Ovary (tissue), 9 donors: Measurements from ENCODE around the gene IMP3. TPM values are rescaled to one million over a fixed set of nuclear protein-coding genes. Genes with fewer than 3 reads are reported as not detected.

Experiments
- DNase-seq, 5 donors: peaks; one replicate each; pipeline ENCODE4 v3.0.0-alpha.2; 2019 to 2020
- H3K27ac ChIP-seq, 2 donors: fragments of 200-600 bp; one replicate each; pipeline versions ENCODE4 v1.5.1 to v1.8.0; 2019 to 2022
- H3K27me3 ChIP-seq: fragments of 200-600 bp; one replicate; pipeline ENCODE4 v1.8.0; 2022
- H3K36me3 ChIP-seq: fragments of 200-600 bp; sonication (generic); one replicate; pipeline ENCODE4 v1.5.1; 2019
- H3K4me1 ChIP-seq: one replicate; pipeline ENCODE4 v1.8.1; 2013; ENCODE audit warnings: mild to moderate bottlenecking, moderate library complexity; ENCODE audit not compliant: insufficient read depth
- H3K4me3 ChIP-seq: fragments of 200-600 bp; sonication (generic); one replicate; pipeline ENCODE4 v1.5.1; 2017
- H3K9me3 ChIP-seq, 2 donors: fragments of 200-600 bp in 1 of 2; sonication (generic) in 1 of 2; one replicate each; pipeline versions ENCODE4 v1.5.1 to v1.8.1; 2013 to 2019; ENCODE audit warnings: mild to moderate bottlenecking in 1 of 2, moderate library complexity in 1 of 2
- CTCF ChIP-seq, 3 donors: fragments of 450-650 bp in 2 of 3; fragments of 200-600 bp in 1 of 3; IDR thresholded peaks; one replicate each; pipeline versions ENCODE4 v1.5.1 to v1.8.0; 2016 to 2022; ENCODE audit warnings: antibody characterized with exemption in 3 of 3, mild to moderate bottlenecking in 1 of 3
- EP300 ChIP-seq: sonication (generic); formaldehyde crosslinking; IDR thresholded peaks from one replicate; pipeline ENCODE4 v1.6.1; 2017; ENCODE audit warnings: antibody characterized with exemption
- POLR2A ChIP-seq: fragments of 450-650 bp; IDR thresholded peaks from one replicate; pipeline ENCODE4 v1.6.1; 2017; ENCODE audit warnings: antibody characterized with exemption, mild to moderate bottlenecking, moderate library complexity
- WGBS, 3 donors: extraction: QIAGEN DNeasy Blood & Tissue Kit in 1 of 3; methylation state at CpG; one replicate each; pipeline versions ENCODE4 v1.1.5 to v1.1.7; 2013 to 2017; 5-methylcytosine and 5-hydroxymethylcytosine counted together
- intact Hi-C, 4 donors: fragments of 100-400 bp; cut with DNase I; formaldehyde crosslinking; loops; one replicate each; pipeline versions ENCODE4 v1.11.0 to v1.15.1; 2022 to 2023
- polyA plus RNA-seq, 2 donors: library from polyadenylated mRNA; stranded (reverse); fragments of 200-250 nt in 1 of 2; fragments of 350-450 nt in 1 of 2; fragmentation: Illumina TruSeq in 1 of 2; extraction: RNeasy Lipid Tissue Mini Kit (QIAGEN cat#74804) in 1 of 2; gene quantifications; one replicate each; pipeline ENCODE4 v1.2.3, GENCODE V29; 2013 to 2014
- total RNA-seq, 7 donors: library from RNA; depleted of rRNA in 2 of 7; stranded (reverse); fragments of >200 nt in 2 of 7; fragmentation: NEBNext Ultra II Directional in 3 of 7; extraction: Animal tissue kit (Norgen Biotek cat#: 25700) in 3 of 7; gene quantifications; one replicate each; pipeline versions ENCODE4 v1.1.0 to v1.2.4, GENCODE V29; 2016 to 2023
- donor health status: DM: no; HTN: no; CAD: no; lungs with moderate emphysema.
- donor health status: DM: no; HTN: no; CAD: no.
- donor health status: Bipolar disorder and iron deficiency.
- donor health status: DM: yes; HTN: yes; CAD: no.
- donor health status: DM: no; HTN: no; CAD: no.
- donor health status: DM: yes; HTN: yes; CAD: no.

IMP3 gene
- total and polyA plus RNA-seq, 9 donors = 45.1 to 106 (median 51.6) TPM

GRCh38 chr15:75673426-75674235, 33.6 kb upstream of the IMP3 start:
- no peaks in the 10 kb centered on the region for H3K27me3 ChIP-seq
- intact Hi-C loops = loop anchor here in 1 of 4 donors (10.0 kb wide), 1 partner anchor 299 kb away; no protein-coding TSS in a partner anchor
- H3K27ac ChIP-seq = peak overlapping the region; percentile 22 to 72
- H3K4me1 ChIP-seq = peaks cover 17% of the 10 kb centered on the region
- WGBS, 3 donors = 33 to 47% (median 45%) methylated on average over 10 of the region's 10 CpGs
- H3K9me3 ChIP-seq = no peaks in the 10 kb centered on the region
- no peaks in the 10 kb centered on the region for H3K36me3 ChIP-seq
- no peak overlapping the region for H3K4me3 ChIP-seq
- no peak for TF ChIP-seq EP300
- no peak for TF ChIP-seq POLR2A
- TF ChIP-seq CTCF (IDR thresholded peaks at IDR 0.05) = no peak
- peak; percentile 85 to 91 (median 87) for DNase-seq

- Histone ChIP-seq H3K27me3 (no peaks in the 10 kb centered on the region), H3K36me3 (no peaks in the 10 kb centered on the region), H3K4me3 (no peak overlapping the region), H3K9me3 (no peaks in the 10 kb centered on the region), H3K4me1 (peaks cover 17% of the 10 kb centered on the region), H3K27ac (peak overlapping the region; percentile 19 to 72)
- intact Hi-C loops = loop anchor here in 1 of 4 donors (10.0 kb wide), 1 partner anchor 298 kb away; no protein-coding TSS in a partner anchor
- peak in 3 of 5 donors; percentile 61 to 63 (median 62) for DNase-seq
- TF ChIP-seq EP300 (no peak), CTCF (IDR thresholded peaks at IDR 0.05) (no peak)
- WGBS, 3 donors = 13 to 23% (median 21%) methylated on average over 14 of the region's 14 CpGs
These were observed 32.8 kb upstream of the IMP3 start for GRCh38 chr15:75672646-75673425.

GRCh38 chr15:75671730-75672602, 31.9 kb upstream of the IMP3 start:
- DNase-seq = no peak
- TF ChIP-seq POLR2A (no peak), CTCF (IDR thresholded peaks at IDR 0.05) (no peak), EP300 (no peak)
- peaks cover 14% of the 10 kb centered on the region for H3K4me1 ChIP-seq
- no peaks in the 10 kb centered on the region for H3K27me3 ChIP-seq
- no peak overlapping the region for H3K4me3 ChIP-seq
- 56 to 59% (median 58%) methylated on average over 11 of the region's 11 CpGs for WGBS, 3 donors
- H3K36me3 ChIP-seq = no peaks in the 10 kb centered on the region
- no peaks in the 10 kb centered on the region for H3K9me3 ChIP-seq
- intact Hi-C loops = loop anchor here in 1 of 4 donors (10.0 kb wide), 1 partner anchor 297 kb away; no protein-coding TSS in a partner anchor
- H3K27ac ChIP-seq = peak overlapping the region in 1 of 2 donors; percentile 72

- H3K4me3 ChIP-seq = no peak overlapping the region
- no peak for TF ChIP-seq EP300
- no peak for TF ChIP-seq POLR2A
- no peak for TF ChIP-seq CTCF (IDR thresholded peaks at IDR 0.05)
- no peak for DNase-seq
- 66 to 74% (median 69%) methylated on average over 6 of the region's 6 CpGs for WGBS, 3 donors
- H3K4me1 ChIP-seq = peaks cover 12% of the 10 kb centered on the region
- intact Hi-C loops = loop anchor here in 1 of 4 donors (10.0 kb wide), 1 partner anchor 295 kb away; no protein-coding TSS in a partner anchor
- H3K36me3 ChIP-seq = no peaks in the 10 kb centered on the region
- H3K27ac ChIP-seq = no peak overlapping the region
- no peaks in the 10 kb centered on the region for H3K9me3 ChIP-seq
- H3K27me3 ChIP-seq = no peaks in the 10 kb centered on the region
These were observed 29.8 kb upstream of the IMP3 start for GRCh38 chr15:75669879-75670212.
